SK-N-SH (cell line): Measurements from ENCODE around the gene DDX41. TPM values are rescaled to one million over a fixed set of nuclear protein-coding genes. Genes with fewer than 3 reads are reported as not detected.

Experiments used
- CTCF ChIA-PET: fragments of 300-600, 350-600 bp; formaldehyde crosslinking; extraction: SDS; loops from one replicate; lab custom pipeline; 2021; lab: Yijun Ruan, JAX
- POLR2A ChIA-PET: fragments of 350-600 bp; sonication (Branson Sonifier 250); formaldehyde crosslinking; extraction: SDS; loops from one replicate; lab custom pipeline; 2020; ENCODE audit warnings: antibody characterized with exemption, inconsistent platforms; lab: Yijun Ruan, JAX
- DNase-seq: peaks from one replicate; pipeline ENCODE4 v3.0.0; 2012
- H2AFZ ChIP-seq: fragments of 200-600 bp; sonication (generic); 2 replicates; pipeline ENCODE4 v1.8.1; 2016; ENCODE audit warnings: antibody characterized with exemption, mild to moderate bottlenecking, low read depth
- H3F3A ChIP-seq: fragments of 200-600 bp; sonication (generic); replicated peaks from 2 replicates; pipeline ENCODE3; 2016; ENCODE audit warnings: antibody characterized with exemption, mild to moderate bottlenecking; ENCODE audit not compliant: insufficient read depth
- H3K27ac ChIP-seq, 2 experiments: fragments of 200-500 bp in 1 of 2; fragments of 200-600 bp in 1 of 2; sonication (Bioruptor generic) in 1 of 2; sonication (generic), shearing (Covaris generic) in 1 of 2; 2 replicates each; pipeline versions ENCODE4 v1.5.1 to v1.6.1; 2014 to 2016; ENCODE audit warnings: low read depth in 2 of 2, inconsistent platforms in 1 of 2, low read length in 1 of 2, mild to moderate bottlenecking in 1 of 2, mixed read lengths in 1 of 2
- H3K27me3 ChIP-seq: fragments of 200-600 bp; sonication (generic), shearing (Covaris generic); 2 replicates; pipeline ENCODE4 v1.6.1; 2016; ENCODE audit warnings: mixed run types; ENCODE audit not compliant: insufficient read depth
- H3K36me3 ChIP-seq, 2 experiments: fragments of 200-500 bp in 1 of 2; fragments of 200-600 bp in 1 of 2; sonication (Bioruptor generic) in 1 of 2; sonication (generic) in 1 of 2; replicated peaks in 1 of 2; 2 replicates each; pipeline versions ENCODE3 to v1.5.1; 2014 to 2016; ENCODE audit warnings: low read length in 1 of 2, mild to moderate bottlenecking in 1 of 2; ENCODE audit not compliant: insufficient read depth in 2 of 2, control insufficient read depth in 1 of 2
- H3K4me1 ChIP-seq, 2 experiments: fragments of 200-500 bp in 1 of 2; fragments of 200-600 bp in 1 of 2; sonication (Bioruptor generic) in 1 of 2; sonication (generic), shearing (Covaris generic) in 1 of 2; 2 replicates each; pipeline versions ENCODE4 v1.5.1 to v1.6.1; 2014 to 2016; ENCODE audit warnings: low read depth in 1 of 2, low read length in 1 of 2, mixed run types in 1 of 2; ENCODE audit not compliant: insufficient read depth in 2 of 2, control insufficient read depth in 1 of 2
- H3K4me2 ChIP-seq: fragments of 200-600 bp; sonication (generic), shearing (Covaris generic); 2 replicates; pipeline ENCODE4 v1.6.1; 2017; ENCODE audit warnings: mixed run types
- H3K4me3 ChIP-seq, 2 experiments: fragments of 200-500 bp in 1 of 2; fragments of 200-600 bp in 1 of 2; sonication (Bioruptor generic) in 1 of 2; sonication (generic), shearing (Covaris generic) in 1 of 2; 2 replicates each; pipeline versions ENCODE4 v1.5.1 to v1.8.1; 2014 to 2016; ENCODE audit warnings: low read depth in 2 of 2, inconsistent platforms in 1 of 2, low read length in 1 of 2, mild to moderate bottlenecking in 1 of 2, mixed read lengths in 1 of 2, moderate library complexity in 1 of 2
- H3K79me2 ChIP-seq: fragments of 200-600 bp; sonication (generic); 2 replicates; pipeline ENCODE4 v1.8.1; 2017; ENCODE audit warnings: mild to moderate bottlenecking; ENCODE audit not compliant: insufficient read depth
- H3K9ac ChIP-seq: fragments of 200-600 bp; sonication (generic); 2 replicates; pipeline ENCODE4 v1.6.1; 2017; ENCODE audit warnings: mixed run types
- H3K9me2 ChIP-seq: fragments of 200-600 bp; sonication (generic); 2 replicates; pipeline ENCODE4 v1.6.1; 2017; ENCODE audit warnings: mixed run types
- H3K9me3 ChIP-seq: fragments of 200-600 bp; sonication (generic); 2 replicates; pipeline ENCODE4 v1.6.1; 2017; ENCODE audit warnings: mixed run types, mild to moderate bottlenecking, moderate library complexity
- H4K20me1 ChIP-seq: fragments of 200-600 bp; sonication (generic); 2 replicates; pipeline ENCODE4 v1.6.1; 2017; ENCODE audit warnings: mild to moderate bottlenecking, mixed run types; ENCODE audit not compliant: insufficient read depth
- CHD2 ChIP-seq: fragments of 150-350 bp; IDR thresholded peaks from 2 replicates; pipeline ENCODE4 v1.6.1; 2018; ENCODE audit warnings: low read length; ENCODE audit not compliant: partially characterized antibody
- EP300 ChIP-seq, 2 experiments: IDR thresholded peaks; 2 replicates each; pipeline versions ENCODE4 v1.4.0 to v1.6.1; 2012; ENCODE audit warnings: borderline replicate concordance in 1 of 2, low read depth in 1 of 2, low read length in 1 of 2
- EZH2phosphoT487 ChIP-seq: fragments of 200-600 bp; sonication (generic); IDR thresholded peaks from 2 replicates; pipeline ENCODE4 v1.6.1; 2017; ENCODE audit warnings: low read depth, mixed run types, mild to moderate bottlenecking, antibody characterized with exemption, moderate library complexity, borderline replicate concordance
- GATA2 ChIP-seq: sonication (generic); formaldehyde crosslinking; IDR thresholded peaks from 2 replicates; pipeline ENCODE4 v1.5.0; 2020; ENCODE audit warnings: mild to moderate bottlenecking, missing genetic modification reagents
- MXI1 ChIP-seq: IDR thresholded peaks from 2 replicates; pipeline ENCODE4 v1.6.1; 2012; ENCODE audit warnings: mild to moderate bottlenecking, low read depth, low read length, improper control_type of control experiment
- NRF1 ChIP-seq: IDR thresholded peaks from 2 replicates; pipeline ENCODE4 v1.6.1; 2012; ENCODE audit warnings: low read depth, mild to moderate bottlenecking, low read length
- RFX5 ChIP-seq: IDR thresholded peaks from 2 replicates; pipeline ENCODE4 v1.6.1; 2012; ENCODE audit warnings: mild to moderate bottlenecking, improper control_type of control experiment, low read length
- SIN3A ChIP-seq: IDR thresholded peaks from 2 replicates; pipeline ENCODE4 v1.6.1; 2012; ENCODE audit warnings: low read depth, mild to moderate bottlenecking, low read length, moderate library complexity, borderline replicate concordance
- SMC3 ChIP-seq: IDR thresholded peaks from 2 replicates; pipeline ENCODE4 v1.6.1; 2012; ENCODE audit warnings: low read depth, low read length, improper control_type of control experiment
- TAF1 ChIP-seq: IDR thresholded peaks from 2 replicates; pipeline ENCODE4 v1.6.1; 2012; ENCODE audit warnings: low read depth, mild to moderate bottlenecking, low read length, moderate library complexity, borderline replicate concordance
- WGBS: methylation state at CpG from one replicate; pipeline ENCODE4 v1.1.6; 2017; ENCODE audit warnings: low lambda C conversion rate; 5-methylcytosine and 5-hydroxymethylcytosine counted together
- polyA plus RNA-seq, 3 experiments: library from polyadenylated mRNA; depleted of rRNA; stranded (reverse); fragments of >200 nt; gene quantifications; 2 replicates each; pipeline ENCODE4 v1.2.3, GENCODE V29; 2012
- TF ChIP-seq, protein P1 (sequence below): IDR thresholded peaks from 2 replicates; pipeline ENCODE4 v1.4.0; 2012; ENCODE audit warnings: low read depth
- TF ChIP-seq, protein P2 (sequence below): IDR thresholded peaks from 2 replicates; pipeline ENCODE4 v1.4.0; 2012; ENCODE audit warnings: low read depth, borderline replicate concordance
- TF ChIP-seq, protein P3 (sequence below): IDR thresholded peaks from 2 replicates; pipeline ENCODE4; 2012
- TF ChIP-seq, protein P4 (sequence below): IDR thresholded peaks from 2 replicates; pipeline ENCODE4 v1.6.1; 2012; ENCODE audit warnings: mild to moderate bottlenecking, low read depth, low read length, moderate library complexity
- TF ChIP-seq, protein P5 (sequence below): fragments of 150-350 bp; IDR thresholded peaks from 2 replicates; pipeline ENCODE4 v1.6.1; 2017; ENCODE audit warnings: antibody characterized with exemption, low read length, low read depth, borderline replicate concordance
- TF ChIP-seq, protein P6 (sequence below): IDR thresholded peaks from 2 replicates; pipeline ENCODE4 v1.4.0; 2012; ENCODE audit warnings: low read depth, borderline replicate concordance

The DDX41 gene
- polyA plus RNA-seq, 1 of the 3 experiments (the other 2 are of a cell fraction) = 176 TPM

DNA sequence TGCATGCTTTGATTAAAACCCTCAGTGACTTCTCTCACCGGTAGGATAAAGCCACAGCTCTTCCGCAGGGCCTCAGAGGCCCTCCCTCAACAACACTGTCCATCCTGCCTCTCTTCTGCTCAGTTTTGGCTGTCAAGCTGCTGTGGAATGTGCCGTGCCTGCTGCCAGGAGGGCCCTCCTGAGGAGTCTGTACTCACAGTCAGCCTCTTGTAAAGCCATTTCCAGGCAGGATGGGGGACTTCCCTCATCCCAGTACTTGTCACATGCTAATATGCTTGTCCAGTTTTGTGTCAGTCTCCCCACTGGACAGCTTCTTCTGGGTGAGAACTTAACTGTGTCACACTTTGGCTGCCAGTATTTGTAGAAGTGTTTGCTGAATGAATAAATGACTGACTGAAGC, 13.9 kb upstream of the DDX41 start:
- Histone ChIP-seq H3K4me2 (no peak overlapping the region), H2AFZ (no peak overlapping the region), H3F3A (no peaks in the 10 kb centered on the region), H3K9me3 (no peaks in the 10 kb centered on the region), H3K4me1 (peaks cover 0 to 14% of the 10 kb centered on the region in 2 experiments; a peak in 1 of 4 replicates), H3K27ac (no peak overlapping the region; a peak in 1 of 4 replicates), H3K4me3 (no peak overlapping the region), H3K36me3 (peaks cover 35 to 73% of the 10 kb centered on the region in 2 experiments), H3K79me2 (peaks cover 21% of the 10 kb centered on the region), H3K9me2 (no peaks in the 10 kb centered on the region), H4K20me1 (peaks cover 5% of the 10 kb centered on the region; the same call in 1 of the 2 replicates), H3K27me3 (no peaks in the 10 kb centered on the region), H3K9ac (no peak overlapping the region)
- ChIA-PET POLR2A (no interaction called here), CTCF (interaction anchor here (2.0 kb wide), 1 partner anchor 29 kb away, joined by 5 read pairs; no protein-coding TSS in a partner anchor)
- 92% methylated on average over 3 of the region's 3 CpGs for WGBS
- no peak for DNase-seq
- TF ChIP-seq SIN3A (no peak), MXI1 (no peak), NRF1 (no peak), CHD2 (no peak), SMC3 (no peak), TAF1 (no peak), EP300 (IDR thresholded peaks at IDR 0.05; ENCODE audit: borderline replicate concordance in 1 of 2, low read depth in 1 of 2, low read length in 1 of 2) (no peak), RFX5 (no peak), EZH2phosphoT487 (no peak), GATA2 (CRISPR knock-in tag) (no peak)
- TF ChIP-seq, protein P1, sequence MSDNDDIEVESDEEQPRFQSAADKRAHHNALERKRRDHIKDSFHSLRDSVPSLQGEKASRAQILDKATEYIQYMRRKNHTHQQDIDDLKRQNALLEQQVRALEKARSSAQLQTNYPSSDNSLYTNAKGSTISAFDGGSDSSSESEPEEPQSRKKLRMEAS = no peak
- TF ChIP-seq, protein P2, sequence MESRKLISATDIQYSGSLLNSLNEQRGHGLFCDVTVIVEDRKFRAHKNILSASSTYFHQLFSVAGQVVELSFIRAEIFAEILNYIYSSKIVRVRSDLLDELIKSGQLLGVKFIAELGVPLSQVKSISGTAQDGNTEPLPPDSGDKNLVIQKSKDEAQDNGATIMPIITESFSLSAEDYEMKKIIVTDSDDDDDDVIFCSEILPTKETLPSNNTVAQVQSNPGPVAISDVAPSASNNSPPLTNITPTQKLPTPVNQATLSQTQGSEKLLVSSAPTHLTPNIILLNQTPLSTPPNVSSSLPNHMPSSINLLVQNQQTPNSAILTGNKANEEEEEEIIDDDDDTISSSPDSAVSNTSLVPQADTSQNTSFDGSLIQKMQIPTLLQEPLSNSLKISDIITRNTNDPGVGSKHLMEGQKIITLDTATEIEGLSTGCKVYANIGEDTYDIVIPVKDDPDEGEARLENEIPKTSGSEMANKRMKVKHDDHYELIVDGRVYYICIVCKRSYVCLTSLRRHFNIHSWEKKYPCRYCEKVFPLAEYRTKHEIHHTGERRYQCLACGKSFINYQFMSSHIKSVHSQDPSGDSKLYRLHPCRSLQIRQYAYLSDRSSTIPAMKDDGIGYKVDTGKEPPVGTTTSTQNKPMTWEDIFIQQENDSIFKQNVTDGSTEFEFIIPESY = no peak
- TF ChIP-seq, protein P3, sequence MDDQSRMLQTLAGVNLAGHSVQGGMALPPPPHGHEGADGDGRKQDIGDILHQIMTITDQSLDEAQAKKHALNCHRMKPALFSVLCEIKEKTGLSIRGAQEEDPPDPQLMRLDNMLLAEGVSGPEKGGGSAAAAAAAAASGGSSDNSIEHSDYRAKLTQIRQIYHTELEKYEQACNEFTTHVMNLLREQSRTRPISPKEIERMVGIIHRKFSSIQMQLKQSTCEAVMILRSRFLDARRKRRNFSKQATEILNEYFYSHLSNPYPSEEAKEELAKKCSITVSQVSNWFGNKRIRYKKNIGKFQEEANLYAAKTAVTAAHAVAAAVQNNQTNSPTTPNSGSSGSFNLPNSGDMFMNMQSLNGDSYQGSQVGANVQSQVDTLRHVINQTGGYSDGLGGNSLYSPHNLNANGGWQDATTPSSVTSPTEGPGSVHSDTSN = no peak
- TF ChIP-seq, protein P4, sequence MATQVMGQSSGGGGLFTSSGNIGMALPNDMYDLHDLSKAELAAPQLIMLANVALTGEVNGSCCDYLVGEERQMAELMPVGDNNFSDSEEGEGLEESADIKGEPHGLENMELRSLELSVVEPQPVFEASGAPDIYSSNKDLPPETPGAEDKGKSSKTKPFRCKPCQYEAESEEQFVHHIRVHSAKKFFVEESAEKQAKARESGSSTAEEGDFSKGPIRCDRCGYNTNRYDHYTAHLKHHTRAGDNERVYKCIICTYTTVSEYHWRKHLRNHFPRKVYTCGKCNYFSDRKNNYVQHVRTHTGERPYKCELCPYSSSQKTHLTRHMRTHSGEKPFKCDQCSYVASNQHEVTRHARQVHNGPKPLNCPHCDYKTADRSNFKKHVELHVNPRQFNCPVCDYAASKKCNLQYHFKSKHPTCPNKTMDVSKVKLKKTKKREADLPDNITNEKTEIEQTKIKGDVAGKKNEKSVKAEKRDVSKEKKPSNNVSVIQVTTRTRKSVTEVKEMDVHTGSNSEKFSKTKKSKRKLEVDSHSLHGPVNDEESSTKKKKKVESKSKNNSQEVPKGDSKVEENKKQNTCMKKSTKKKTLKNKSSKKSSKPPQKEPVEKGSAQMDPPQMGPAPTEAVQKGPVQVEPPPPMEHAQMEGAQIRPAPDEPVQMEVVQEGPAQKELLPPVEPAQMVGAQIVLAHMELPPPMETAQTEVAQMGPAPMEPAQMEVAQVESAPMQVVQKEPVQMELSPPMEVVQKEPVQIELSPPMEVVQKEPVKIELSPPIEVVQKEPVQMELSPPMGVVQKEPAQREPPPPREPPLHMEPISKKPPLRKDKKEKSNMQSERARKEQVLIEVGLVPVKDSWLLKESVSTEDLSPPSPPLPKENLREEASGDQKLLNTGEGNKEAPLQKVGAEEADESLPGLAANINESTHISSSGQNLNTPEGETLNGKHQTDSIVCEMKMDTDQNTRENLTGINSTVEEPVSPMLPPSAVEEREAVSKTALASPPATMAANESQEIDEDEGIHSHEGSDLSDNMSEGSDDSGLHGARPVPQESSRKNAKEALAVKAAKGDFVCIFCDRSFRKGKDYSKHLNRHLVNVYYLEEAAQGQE = no peak
- TF ChIP-seq, protein P5, sequence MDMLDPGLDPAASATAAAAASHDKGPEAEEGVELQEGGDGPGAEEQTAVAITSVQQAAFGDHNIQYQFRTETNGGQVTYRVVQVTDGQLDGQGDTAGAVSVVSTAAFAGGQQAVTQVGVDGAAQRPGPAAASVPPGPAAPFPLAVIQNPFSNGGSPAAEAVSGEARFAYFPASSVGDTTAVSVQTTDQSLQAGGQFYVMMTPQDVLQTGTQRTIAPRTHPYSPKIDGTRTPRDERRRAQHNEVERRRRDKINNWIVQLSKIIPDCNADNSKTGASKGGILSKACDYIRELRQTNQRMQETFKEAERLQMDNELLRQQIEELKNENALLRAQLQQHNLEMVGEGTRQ = no peak
- TF ChIP-seq, protein P6, sequence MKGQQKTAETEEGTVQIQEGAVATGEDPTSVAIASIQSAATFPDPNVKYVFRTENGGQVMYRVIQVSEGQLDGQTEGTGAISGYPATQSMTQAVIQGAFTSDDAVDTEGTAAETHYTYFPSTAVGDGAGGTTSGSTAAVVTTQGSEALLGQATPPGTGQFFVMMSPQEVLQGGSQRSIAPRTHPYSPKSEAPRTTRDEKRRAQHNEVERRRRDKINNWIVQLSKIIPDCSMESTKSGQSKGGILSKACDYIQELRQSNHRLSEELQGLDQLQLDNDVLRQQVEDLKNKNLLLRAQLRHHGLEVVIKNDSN = no peak
